Measurements from ENCODE around the gene OTOR. TPM values are rescaled to one million over a fixed set of nuclear protein-coding genes. Genes with fewer than 3 reads are reported as not detected.
A peak's percentile ranks its signal among the peaks of the same experiment; 100 is the strongest.

Gene OTOR
- total and polyA plus RNA-seq, 5 experiments from 2014 or later = not detected

GRCh38 chr20:16714751-16715150 lies 33.4 kb upstream of the OTOR start:
- no peak overlapping the region for H3K4me3 Mint-ChIP-seq

GRCh38 chr20:16719421-16719820 lies 28.7 kb upstream of the OTOR start:
- Mint-ChIP-seq H3K9me3 (no peaks in the 10 kb centered on the region), H3K36me3 (no peaks in the 10 kb centered on the region), H3K27ac (no peak overlapping the region), H3K4me1 (no peaks in the 10 kb centered on the region), H3K27me3 (peaks cover 15 to 63% (median 35%) of the 10 kb centered on the region in 5 donors), H3K4me3 (no peak overlapping the region)
- no peak for DNase-seq
- POLR2A ChIA-PET = no interaction called here
- ATAC-seq = no peak

More at GRCh38 chr20:16714751-16715150, 33.4 kb upstream of the OTOR start:
- no peak for ATAC-seq
- DNase-seq = no peak
- POLR2A ChIA-PET = no interaction called here
- Mint-ChIP-seq H3K27ac (no peak overlapping the region), H3K4me1 (peaks cover 4 to 9% (median 6%) of the 10 kb centered on the region in 4 donors), H3K36me3 (no peaks in the 10 kb centered on the region), H3K27me3 (peaks cover 7 to 61% (median 23%) of the 10 kb centered on the region in 5 donors), H3K9me3 (no peaks in the 10 kb centered on the region)

GRCh38 chr20:16729080-16729479 lies 19.1 kb upstream of the OTOR start:
- peaks cover 19 to 30% (median 20%) of the 10 kb centered on the region in 3 donors for H3K36me3 Mint-ChIP-seq
- H3K4me1 Mint-ChIP-seq = peaks cover 15 to 51% (median 49%) of the 10 kb centered on the region in 4 donors
- POLR2A ChIA-PET = interaction anchor here (1.2 to 1.9 kb wide), 3 partner anchors 20 to 842 kb away, joined by 4 to 7 read pairs (median 4); no protein-coding TSS in a partner anchor
- peaks cover 0 to 12% (median 3%) of the 10 kb centered on the region in 9 donors for H3K9me3 Mint-ChIP-seq
- DNase-seq (no peak), ATAC-seq (no peak)
- H3K27me3 Mint-ChIP-seq = peaks cover 6 to 22% (median 17%) of the 10 kb centered on the region in 5 donors
- H3K27ac Mint-ChIP-seq = peak overlapping the region; percentile 99 to 100 (median 100)
- peak overlapping the region; percentile 93 to 100 (median 100) for H3K4me3 Mint-ChIP-seq

GRCh38 chr20:16729565-16730460 lies 18.3 kb upstream of the OTOR start, which contains the start of gene SNRPB2:
TSS of gene SNRPB2 (plus strand) at chr20:16730026. CDS start at chr20:16731703, 1,677 bp downstream.
- peak within 1 kb of the TSS; percentile 99 to 100 (median 100) for H3K27ac Mint-ChIP-seq
- H3K27me3 Mint-ChIP-seq = peaks cover 6 to 19% (median 17%) of the 10 kb centered on the region in 5 donors
- POLR2A ChIA-PET = interaction anchor here (1.2 to 1.9 kb wide), 3 partner anchors 21 to 841 kb away, joined by 4 to 7 read pairs (median 4); no protein-coding TSS in a partner anchor
- peak within 1 kb of the TSS; percentile 93 to 100 (median 100) for H3K4me3 Mint-ChIP-seq
- peaks cover 16 to 37% (median 19%) of the 10 kb centered on the region in 3 donors for H3K36me3 Mint-ChIP-seq
- peaks cover 16 to 57% (median 56%) of the 10 kb centered on the region in 4 donors for H3K4me1 Mint-ChIP-seq
- DNase-seq (peak; percentile 76 to 96 (median 89)), ATAC-seq (peak; percentile 94 to 96)
- peaks cover 0 to 12% (median 2%) of the 10 kb centered on the region in 9 donors for H3K9me3 Mint-ChIP-seq

- Mint-ChIP-seq H3K27ac (peak overlapping the region; percentile 13 to 78 (median 44)), H3K4me1 (peaks cover 23 to 73% (median 70%) of the 10 kb centered on the region in 4 donors), H3K36me3 (peaks cover 14 to 65% (median 21%) of the 10 kb centered on the region in 3 donors), H3K9me3 (peaks cover 0 to 12% (median 0%) of the 10 kb centered on the region in 9 donors), H3K27me3 (peaks cover 0 to 7% (median 5%) of the 10 kb centered on the region in 5 donors), H3K4me3 (peak overlapping the region in 5 of 10 donors; percentile 1 to 21 (median 19))
- DNase-seq = no peak
- no peak for ATAC-seq
- POLR2A ChIA-PET = no interaction called here
Observed at GRCh38 chr20:16732506-16733152, 15.5 kb upstream of the OTOR start.

GRCh38 chr20:16740365-16741072 lies 7.6 kb upstream of the OTOR start:
- ATAC-seq (no peak), DNase-seq (no peak)
- Mint-ChIP-seq H3K36me3 (peaks cover 6 to 74% (median 19%) of the 10 kb centered on the region in 3 donors), H3K9me3 (no peaks in the 10 kb centered on the region), H3K27ac (peak overlapping the region in 1 of 10 donors; percentile 30), H3K4me3 (no peak overlapping the region), H3K27me3 (peaks cover 0 to 4% (median 0%) of the 10 kb centered on the region in 5 donors), H3K4me1 (peaks cover 5 to 9% (median 7%) of the 10 kb centered on the region in 4 donors)
- POLR2A ChIA-PET = no interaction called here

GRCh38 chr20:16744178-16744807 lies 3.9 kb upstream of the OTOR start:
- H3K9me3 Mint-ChIP-seq = no peaks in the 10 kb centered on the region
- ATAC-seq = no peak
- H3K4me3 Mint-ChIP-seq = no peak overlapping the region
- DNase-seq = no peak
- H3K27me3 Mint-ChIP-seq = peaks cover 3 to 18% (median 8%) of the 10 kb centered on the region in 5 donors
- no peaks in the 10 kb centered on the region for H3K4me1 Mint-ChIP-seq
- H3K36me3 Mint-ChIP-seq = peaks cover 6 to 40% (median 13%) of the 10 kb centered on the region in 3 donors
- H3K27ac Mint-ChIP-seq = no peak overlapping the region
- POLR2A ChIA-PET = no interaction called here

GRCh38 chr20:16745204-16745603 lies 3.0 kb upstream of the OTOR start:
- POLR2A ChIA-PET = no interaction called here
- no peak for ATAC-seq
- H3K4me3 Mint-ChIP-seq = no peak overlapping the region
- peaks cover 7 to 19% (median 10%) of the 10 kb centered on the region in 5 donors for H3K27me3 Mint-ChIP-seq
- DNase-seq = no peak
- no peak overlapping the region for H3K27ac Mint-ChIP-seq
- no peaks in the 10 kb centered on the region for H3K4me1 Mint-ChIP-seq
- peaks cover 6 to 31% (median 10%) of the 10 kb centered on the region in 3 donors for H3K36me3 Mint-ChIP-seq
- no peaks in the 10 kb centered on the region for H3K9me3 Mint-ChIP-seq

GRCh38 chr20:16747291-16747811 lies 807 bp upstream of the OTOR start:
- H3K4me1 Mint-ChIP-seq = no peaks in the 10 kb centered on the region
- peaks cover 7 to 28% (median 10%) of the 10 kb centered on the region in 5 donors for H3K27me3 Mint-ChIP-seq
- no peak for DNase-seq
- POLR2A ChIA-PET = no interaction called here
- no peaks in the 10 kb centered on the region for H3K9me3 Mint-ChIP-seq
- peaks cover 0 to 10% (median under 1%) of the 10 kb centered on the region in 3 donors for H3K36me3 Mint-ChIP-seq
- no peak overlapping the region for H3K4me3 Mint-ChIP-seq
- no peak for ATAC-seq
- H3K27ac Mint-ChIP-seq = no peak overlapping the region

- Mint-ChIP-seq H3K9me3 (no peaks in the 10 kb centered on the region), H3K4me1 (no peaks in the 10 kb centered on the region), H3K27me3 (peaks cover 8 to 28% (median 10%) of the 10 kb centered on the region in 5 donors), H3K4me3 (no peak overlapping the region), H3K36me3 (no peaks in the 10 kb centered on the region), H3K27ac (no peak overlapping the region)
- ATAC-seq (no peak), DNase-seq (no peak)
- POLR2A ChIA-PET = no interaction called here
Observed at GRCh38 chr20:16749573-16749972, 1.4 kb downstream of the OTOR start.

GRCh38 chr20:16752082-16752481 lies 3.9 kb downstream of the OTOR start:
- POLR2A ChIA-PET = no interaction called here

More at GRCh38 chr20:16752082-16752481, 3.9 kb downstream of the OTOR start:
- DNase-seq (no peak), ATAC-seq (no peak)
- H3K27ac Mint-ChIP-seq = no peak overlapping the region
- peaks cover under 1 to 23% (median 16%) of the 10 kb centered on the region in 5 donors for H3K27me3 Mint-ChIP-seq
- no peak overlapping the region for H3K4me3 Mint-ChIP-seq
- no peaks in the 10 kb centered on the region for H3K36me3 Mint-ChIP-seq
- H3K9me3 Mint-ChIP-seq = peaks cover 0 to 4% (median 0%) of the 10 kb centered on the region in 9 donors
- H3K4me1 Mint-ChIP-seq = no peaks in the 10 kb centered on the region
